Central memory CD8-positive, alpha-beta T cell (primary cell): Measurements from ENCODE around the gene POLR1G.
A peak's percentile ranks its signal among the peaks of the same experiment; 100 is the strongest.

Experiments used
- ATAC-seq: fragments of 150-1000 bp; cut with Tn5 transposase; replicated peaks from 2 replicates; pipeline ENCODE4 v1.10.0; 2022; ENCODE audit warnings: mild to moderate bottlenecking, moderate FRiP score, moderate number of reproducible peaks; ENCODE audit not compliant: poor library complexity, severe bottlenecking; ENCODE audit errors: extremely low read depth
- DNase-seq, 2 donors: peaks; one replicate each; pipeline ENCODE4 v3.0.0; 2021; ENCODE audit warnings: low spot score in 2 of 2
- H3K27ac Mint-ChIP-seq: one replicate; pipeline ENCODE4 v1.8.0; 2022; ENCODE audit warnings: low read depth, mild to moderate bottlenecking, moderate library complexity, mixed read lengths
- H3K27me3 Mint-ChIP-seq: one replicate; pipeline ENCODE4 v1.8.0; 2022; ENCODE audit warnings: mixed read lengths
- H3K36me3 Mint-ChIP-seq: one replicate; pipeline ENCODE4 v1.8.0; 2022; ENCODE audit warnings: mild to moderate bottlenecking, moderate library complexity, mixed read lengths; ENCODE audit not compliant: insufficient read depth
- H3K4me1 Mint-ChIP-seq: one replicate; pipeline ENCODE4 v1.8.0; 2022; ENCODE audit warnings: mixed read lengths
- H3K4me3 Mint-ChIP-seq: one replicate; pipeline ENCODE4 v1.8.0; 2022; ENCODE audit warnings: mild to moderate bottlenecking, moderate library complexity, mixed read lengths
- H3K9me3 Mint-ChIP-seq: one replicate; pipeline ENCODE4 v1.8.0; 2022; ENCODE audit warnings: mixed read lengths

The POLR1G gene

DNA sequence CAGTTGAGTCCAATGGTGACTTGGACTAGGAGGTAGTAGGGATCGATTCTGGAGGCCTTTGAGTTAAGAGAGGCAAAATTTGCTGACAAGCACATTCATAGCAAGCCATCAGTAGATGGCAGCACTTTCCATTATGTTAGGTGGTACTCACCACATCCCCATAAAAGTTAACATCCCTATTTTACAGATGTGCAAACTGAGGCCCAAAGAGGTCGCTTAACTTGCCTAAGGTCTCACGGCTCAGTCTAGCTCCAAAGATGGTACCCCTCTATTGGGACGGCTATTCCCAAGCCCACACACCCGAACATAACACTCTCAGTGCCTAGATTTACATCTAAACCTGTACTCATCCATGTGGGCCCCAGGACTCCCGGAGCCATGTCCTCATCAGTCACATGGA lies 39.9 kb downstream of the POLR1G start:
- Mint-ChIP-seq H3K4me3 (no peak overlapping the region), H3K4me1 (peaks cover 75% of the 10 kb centered on the region)

DNA sequence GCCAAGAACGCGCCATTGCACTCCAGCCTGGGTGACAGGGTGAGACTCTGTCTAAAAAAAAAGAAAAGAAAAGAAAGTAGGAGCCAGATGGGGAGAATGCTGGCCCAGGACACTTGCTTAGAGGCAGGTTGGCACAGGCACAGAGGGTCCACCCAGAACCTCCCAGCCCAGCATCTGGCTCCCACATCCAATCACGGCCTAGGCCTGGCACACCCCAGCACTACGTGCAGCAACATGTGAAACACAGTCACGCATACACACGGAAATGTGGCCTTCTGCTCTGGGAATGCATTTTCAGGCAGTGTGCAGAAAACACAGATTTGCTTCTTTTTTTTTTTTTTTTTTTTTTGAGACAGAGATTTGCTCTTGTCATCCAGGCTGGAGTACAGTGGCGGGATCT lies 40.5 kb downstream of the POLR1G start:
- Mint-ChIP-seq H3K27me3 (no peaks in the 10 kb centered on the region), H3K4me1 (peaks cover 81% of the 10 kb centered on the region), H3K4me3 (no peak overlapping the region), H3K36me3 (peaks cover 53% of the 10 kb centered on the region), H3K27ac (no peak overlapping the region), H3K9me3 (no peaks in the 10 kb centered on the region)
- no peak for ATAC-seq
- DNase-seq: no peak

More for the DNA sequence above, 39.9 kb downstream of the POLR1G start:
- DNase-seq (no peak), ATAC-seq (no peak)
- Mint-ChIP-seq H3K27ac (no peak overlapping the region), H3K9me3 (no peaks in the 10 kb centered on the region), H3K27me3 (no peaks in the 10 kb centered on the region), H3K36me3 (peaks cover 49% of the 10 kb centered on the region)

GRCh38 chr19:45448425-45448756 lies 41.9 kb downstream of the POLR1G start:
- peak overlapping the region; percentile 96 for H3K4me3 Mint-ChIP-seq
- no peaks in the 10 kb centered on the region for H3K9me3 Mint-ChIP-seq
- peaks cover 46% of the 10 kb centered on the region for H3K36me3 Mint-ChIP-seq
- H3K27me3 Mint-ChIP-seq: no peaks in the 10 kb centered on the region
- DNase-seq (no peak), ATAC-seq (no peak)
- H3K4me1 Mint-ChIP-seq: peaks cover 73% of the 10 kb centered on the region
- peak overlapping the region; percentile 100 for H3K27ac Mint-ChIP-seq

- H3K36me3 Mint-ChIP-seq: peaks cover 44% of the 10 kb centered on the region
- peak overlapping the region; percentile 100 for H3K27ac Mint-ChIP-seq
These were observed 42.4 kb downstream of the POLR1G start for GRCh38 chr19:45448887-45449299.

DNA sequence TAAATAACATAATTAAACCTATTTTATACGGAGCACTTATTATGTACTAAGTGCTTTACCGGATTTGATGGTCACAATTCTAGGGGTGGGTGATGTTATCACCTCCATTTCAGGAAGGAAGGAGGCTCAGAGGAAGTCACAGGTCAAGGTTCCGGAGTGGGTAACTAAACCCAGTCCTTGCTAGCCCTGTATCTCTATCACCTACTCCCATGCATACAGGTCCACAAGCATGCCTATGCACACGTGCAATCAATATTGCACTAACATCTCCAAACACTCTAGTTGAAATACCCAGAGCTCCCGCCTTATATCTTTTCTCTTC lies 43.5 kb downstream of the POLR1G start:
- H3K4me1 Mint-ChIP-seq: peaks cover 60% of the 10 kb centered on the region
- DNase-seq (peak in 1 of 2 donors; percentile 62), ATAC-seq (peak; percentile 50)
- H3K4me3 Mint-ChIP-seq: peak overlapping the region; percentile 96
- H3K9me3 Mint-ChIP-seq: no peaks in the 10 kb centered on the region
- peaks cover 41% of the 10 kb centered on the region for H3K36me3 Mint-ChIP-seq
- H3K27ac Mint-ChIP-seq: peak overlapping the region; percentile 100
- no peaks in the 10 kb centered on the region for H3K27me3 Mint-ChIP-seq

More at GRCh38 chr19:45448887-45449299, 42.4 kb downstream of the POLR1G start:
- H3K4me1 Mint-ChIP-seq: peaks cover 68% of the 10 kb centered on the region
- H3K27me3 Mint-ChIP-seq: no peaks in the 10 kb centered on the region
- DNase-seq: no peak
- ATAC-seq: no peak
- no peaks in the 10 kb centered on the region for H3K9me3 Mint-ChIP-seq
- H3K4me3 Mint-ChIP-seq: peak overlapping the region; percentile 96

GRCh38 chr19:45451131-45451849 lies 44.8 kb downstream of the POLR1G start:
- H3K9me3 Mint-ChIP-seq: no peaks in the 10 kb centered on the region
- peaks cover 47% of the 10 kb centered on the region for H3K36me3 Mint-ChIP-seq
- peak; percentile 74 to 80 for DNase-seq
- no peaks in the 10 kb centered on the region for H3K27me3 Mint-ChIP-seq
- H3K4me1 Mint-ChIP-seq: peaks cover 60% of the 10 kb centered on the region
- peak overlapping the region; percentile 100 for H3K27ac Mint-ChIP-seq
- peak; percentile 52 for ATAC-seq
- H3K4me3 Mint-ChIP-seq: peak overlapping the region; percentile 96

DNA sequence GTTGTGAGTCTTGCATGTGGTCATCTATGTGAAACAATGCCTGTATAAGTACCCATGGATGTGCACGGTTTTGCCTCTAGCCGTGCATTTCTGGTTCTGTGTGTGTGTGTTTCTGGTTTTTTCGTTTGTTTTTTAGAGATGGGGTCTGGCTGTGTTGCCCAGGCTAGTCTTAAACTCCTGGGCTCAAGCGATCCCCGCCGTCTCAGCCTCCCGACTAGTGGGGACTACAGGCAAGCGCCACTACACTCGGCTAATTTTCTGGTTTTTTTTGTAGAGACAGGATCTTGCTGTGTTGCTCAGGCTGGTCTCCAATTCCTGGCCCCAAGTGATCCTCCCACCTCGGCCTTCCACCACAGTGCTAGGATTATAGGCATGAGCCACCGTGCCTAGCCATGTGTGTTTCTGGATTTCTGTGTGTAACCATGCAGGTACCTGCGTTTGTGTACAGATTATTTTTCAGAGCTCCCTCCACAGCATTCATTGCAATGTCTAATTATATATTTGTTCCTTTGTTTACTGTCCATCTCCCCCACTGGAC lies 45.5 kb downstream of the POLR1G start:
- Mint-ChIP-seq H3K4me3 (peak overlapping the region; percentile 96), H3K4me1 (peaks cover 61% of the 10 kb centered on the region), H3K9me3 (no peaks in the 10 kb centered on the region), H3K27ac (peak overlapping the region; percentile 100), H3K27me3 (no peaks in the 10 kb centered on the region), H3K36me3 (peaks cover 44% of the 10 kb centered on the region)
- ATAC-seq: no peak
- DNase-seq: no peak

GRCh38 chr19:45455707-45456499 lies 49.5 kb downstream of the POLR1G start:
- peaks cover 32% of the 10 kb centered on the region for H3K4me1 Mint-ChIP-seq

DNA sequence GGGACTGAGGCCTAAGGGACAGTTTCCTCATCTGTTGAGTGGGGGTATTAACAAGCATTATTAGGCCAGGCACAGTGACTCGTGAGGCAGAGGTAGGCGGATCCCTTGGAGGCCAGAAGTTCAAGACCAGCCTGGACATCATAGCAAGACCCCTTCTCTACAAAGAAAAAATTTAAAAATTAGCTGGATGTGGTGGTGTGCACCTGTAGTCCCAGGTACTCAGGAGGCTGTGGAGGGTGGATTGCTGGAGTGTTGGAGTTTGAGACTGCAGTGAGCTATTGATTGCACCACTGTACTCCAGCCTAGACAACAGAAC lies 50.0 kb downstream of the POLR1G start:
- Mint-ChIP-seq H3K4me1 (peaks cover 26% of the 10 kb centered on the region), H3K27me3 (no peaks in the 10 kb centered on the region), H3K36me3 (peaks cover 16% of the 10 kb centered on the region), H3K9me3 (no peaks in the 10 kb centered on the region), H3K4me3 (peak overlapping the region; percentile 67), H3K27ac (peak overlapping the region; percentile 90)
- ATAC-seq (no peak), DNase-seq (no peak)

More at GRCh38 chr19:45455707-45456499, 49.5 kb downstream of the POLR1G start:
- H3K36me3 Mint-ChIP-seq: peaks cover 21% of the 10 kb centered on the region
- H3K9me3 Mint-ChIP-seq: no peaks in the 10 kb centered on the region
- peak overlapping the region; percentile 67 for H3K4me3 Mint-ChIP-seq
- DNase-seq (peak; percentile 46 to 52), ATAC-seq (peak; percentile 11)
- H3K27me3 Mint-ChIP-seq: no peaks in the 10 kb centered on the region
- H3K27ac Mint-ChIP-seq: peak overlapping the region; percentile 90

- H3K27ac Mint-ChIP-seq: no peak overlapping the region
- peaks cover 12% of the 10 kb centered on the region for H3K36me3 Mint-ChIP-seq
- H3K27me3 Mint-ChIP-seq: no peaks in the 10 kb centered on the region
- H3K9me3 Mint-ChIP-seq: no peaks in the 10 kb centered on the region
- peaks cover 16% of the 10 kb centered on the region for H3K4me1 Mint-ChIP-seq
- ATAC-seq (no peak), DNase-seq (no peak)
- no peak overlapping the region for H3K4me3 Mint-ChIP-seq
These were observed 51.3 kb downstream of the POLR1G start for GRCh38 chr19:45457776-45458175.
